HG03575 (cell line): Measurements from ENCODE around the gene PRSS50.

Source experiments
- ATAC-seq: cut with Tn5 transposase; IDR thresholded peaks from one replicate; pipeline ENCODE4 v1.9.1; 2021; ENCODE audit not compliant: unreplicated experiment, insufficient number of reproducible peaks, low FRiP score; ENCODE audit errors: extremely low read depth

The PRSS50 gene

GRCh38 chr3:46695962-46696894, 21.4 kb downstream of the PRSS50 start:
- ATAC-seq, result no peak

GRCh38 chr3:46695177-46695961, 22.3 kb downstream of the PRSS50 start:
- no peak for ATAC-seq

- no peak for ATAC-seq
These were observed 23.1 kb downstream of the PRSS50 start for GRCh38 chr3:46694520-46694919.

- no peak for ATAC-seq
These were observed 23.8 kb downstream of the PRSS50 start for GRCh38 chr3:46693892-46694226.

GRCh38 chr3:46693038-46693891, 24.4 kb downstream of the PRSS50 start, which contains the start of gene ALS2CL:
Gene ALS2CL (minus strand): TSS chr3:46693679. CDS start chr3:46689440, 4,239 bp downstream.
- ATAC-seq, result no peak

- ATAC-seq, result no peak
These were observed 25.1 kb downstream of the PRSS50 start for GRCh38 chr3:46692566-46692990.

GRCh38 chr3:46690798-46691197, 26.9 kb downstream of the PRSS50 start:
- no peak for ATAC-seq

- no peak for ATAC-seq
These were observed 32.2 kb downstream of the PRSS50 start for GRCh38 chr3:46685446-46685845.

GRCh38 chr3:46684891-46685290, 32.8 kb downstream of the PRSS50 start:
- ATAC-seq, result no peak

GRCh38 chr3:46682974-46683373, 34.7 kb downstream of the PRSS50 start:
- no peak for ATAC-seq

- ATAC-seq, result no peak
These were observed 35.7 kb downstream of the PRSS50 start for GRCh38 chr3:46681856-46682540.

GRCh38 chr3:46681387-46681786, 36.3 kb downstream of the PRSS50 start:
- no peak for ATAC-seq

GRCh38 chr3:46680298-46680826, 37.3 kb downstream of the PRSS50 start:
- ATAC-seq, result no peak

GRCh38 chr3:46679681-46680080, 38.0 kb downstream of the PRSS50 start:
- ATAC-seq, result no peak

- ATAC-seq, result no peak
These were observed 39.4 kb downstream of the PRSS50 start for GRCh38 chr3:46678280-46678679.

GRCh38 chr3:46677411-46677726, 40.3 kb downstream of the PRSS50 start:
- no peak for ATAC-seq

- no peak for ATAC-seq
These were observed 40.9 kb downstream of the PRSS50 start for GRCh38 chr3:46676601-46677410.
